Ishikawa (cell line): Measurements from ENCODE around the gene RASGRP1.

Source experiments
- CEBPB ChIP-seq: IDR thresholded peaks from 2 replicates; pipeline ENCODE4 v1.6.1; 2012
- CREB1 ChIP-seq: IDR thresholded peaks from 2 replicates; pipeline ENCODE4 v1.6.1; 2012; ENCODE audit warnings: low read depth
- EGR1 ChIP-seq: IDR thresholded peaks from 2 replicates; pipeline ENCODE4 v1.6.1; 2012
- EP300 ChIP-seq: IDR thresholded peaks from 2 replicates; pipeline ENCODE4 v1.6.1; 2012; ENCODE audit warnings: borderline replicate concordance
- FOXM1 ChIP-seq: IDR thresholded peaks from 2 replicates; pipeline ENCODE4 v1.6.1; 2012; ENCODE audit warnings: low read depth, borderline replicate concordance
- NFIC ChIP-seq: IDR thresholded peaks from 2 replicates; pipeline ENCODE4 v1.6.1; 2012
- RAD21 ChIP-seq: IDR thresholded peaks from 2 replicates; pipeline ENCODE4 v1.6.1; 2012; ENCODE audit warnings: low read depth
- TAF1 ChIP-seq: IDR thresholded peaks from 2 replicates; pipeline ENCODE4 v1.6.1; 2012; ENCODE audit warnings: low read depth, mild to moderate bottlenecking
- TCF12 ChIP-seq: IDR thresholded peaks from 2 replicates; pipeline ENCODE4 v1.6.1; 2012; ENCODE audit warnings: low read depth
- TEAD4 ChIP-seq: IDR thresholded peaks from 2 replicates; pipeline ENCODE4 v1.6.1; 2012
- YY1 ChIP-seq: IDR thresholded peaks from 2 replicates; pipeline ENCODE4 v1.6.1; 2012; ENCODE audit warnings: low read depth
- ZBTB7A ChIP-seq: IDR thresholded peaks from 2 replicates; pipeline ENCODE4 v1.6.1; 2012; ENCODE audit warnings: low read depth
- TF ChIP-seq, protein P1 (sequence below): IDR thresholded peaks from 2 replicates; pipeline ENCODE4 v1.6.1; 2012
- TF ChIP-seq, protein P2 (sequence below): IDR thresholded peaks from 2 replicates; pipeline ENCODE4 v1.6.1; 2012; ENCODE audit warnings: low read depth, mild to moderate bottlenecking
- TF ChIP-seq, protein P3 (sequence below): IDR thresholded peaks from 2 replicates; pipeline ENCODE4 v1.6.1; 2012

RASGRP1 gene

DNA sequence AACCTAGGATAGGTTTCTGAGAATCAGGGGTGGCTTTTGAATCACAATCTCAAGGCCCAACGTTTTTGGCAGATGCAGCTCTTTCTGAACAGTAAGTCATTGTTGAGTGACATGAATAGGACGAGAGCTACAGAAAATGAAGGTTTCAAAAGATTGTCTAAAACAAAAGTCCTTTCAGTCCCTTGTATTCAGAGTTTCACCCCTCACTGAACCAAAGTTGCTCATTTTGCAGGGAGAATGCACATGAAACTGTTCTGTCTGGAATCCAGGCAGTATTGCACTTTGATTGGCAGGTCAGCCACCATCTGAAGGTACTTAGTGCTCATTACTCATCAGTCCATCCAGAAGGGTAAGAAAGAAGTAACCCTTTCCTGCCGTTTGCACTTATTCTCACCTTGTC lies 24.1 kb upstream of the RASGRP1 start:
- no peak for TF ChIP-seq ZBTB7A
- no peak for TF ChIP-seq TCF12

DNA sequence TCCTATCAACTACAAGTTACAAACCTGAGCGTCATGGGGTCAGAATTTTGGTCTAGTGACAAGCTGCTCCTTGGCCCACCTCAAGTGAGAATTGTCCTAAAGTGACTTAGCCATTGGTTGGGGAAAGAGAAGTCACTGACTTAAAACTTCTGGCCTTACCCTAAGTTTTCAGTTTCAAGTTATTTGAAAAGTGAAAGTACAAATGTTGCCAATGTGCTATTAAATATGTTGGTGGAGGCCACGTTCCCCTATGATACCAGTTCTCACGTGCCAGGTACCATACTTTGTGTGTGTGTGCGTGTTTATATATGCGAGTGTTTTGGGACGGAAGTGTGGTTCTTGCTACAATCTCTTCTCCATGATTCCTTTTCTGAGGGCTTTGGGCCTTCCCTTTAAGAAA lies 22.6 kb upstream of the RASGRP1 start:
- TF ChIP-seq, protein P1, sequence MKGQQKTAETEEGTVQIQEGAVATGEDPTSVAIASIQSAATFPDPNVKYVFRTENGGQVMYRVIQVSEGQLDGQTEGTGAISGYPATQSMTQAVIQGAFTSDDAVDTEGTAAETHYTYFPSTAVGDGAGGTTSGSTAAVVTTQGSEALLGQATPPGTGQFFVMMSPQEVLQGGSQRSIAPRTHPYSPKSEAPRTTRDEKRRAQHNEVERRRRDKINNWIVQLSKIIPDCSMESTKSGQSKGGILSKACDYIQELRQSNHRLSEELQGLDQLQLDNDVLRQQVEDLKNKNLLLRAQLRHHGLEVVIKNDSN, result no peak
- TF ChIP-seq FOXM1, result no peak
- no peak for TF ChIP-seq TCF12
- TF ChIP-seq NFIC, result no peak
- TF ChIP-seq TEAD4, result no peak
- TF ChIP-seq, protein P2, sequence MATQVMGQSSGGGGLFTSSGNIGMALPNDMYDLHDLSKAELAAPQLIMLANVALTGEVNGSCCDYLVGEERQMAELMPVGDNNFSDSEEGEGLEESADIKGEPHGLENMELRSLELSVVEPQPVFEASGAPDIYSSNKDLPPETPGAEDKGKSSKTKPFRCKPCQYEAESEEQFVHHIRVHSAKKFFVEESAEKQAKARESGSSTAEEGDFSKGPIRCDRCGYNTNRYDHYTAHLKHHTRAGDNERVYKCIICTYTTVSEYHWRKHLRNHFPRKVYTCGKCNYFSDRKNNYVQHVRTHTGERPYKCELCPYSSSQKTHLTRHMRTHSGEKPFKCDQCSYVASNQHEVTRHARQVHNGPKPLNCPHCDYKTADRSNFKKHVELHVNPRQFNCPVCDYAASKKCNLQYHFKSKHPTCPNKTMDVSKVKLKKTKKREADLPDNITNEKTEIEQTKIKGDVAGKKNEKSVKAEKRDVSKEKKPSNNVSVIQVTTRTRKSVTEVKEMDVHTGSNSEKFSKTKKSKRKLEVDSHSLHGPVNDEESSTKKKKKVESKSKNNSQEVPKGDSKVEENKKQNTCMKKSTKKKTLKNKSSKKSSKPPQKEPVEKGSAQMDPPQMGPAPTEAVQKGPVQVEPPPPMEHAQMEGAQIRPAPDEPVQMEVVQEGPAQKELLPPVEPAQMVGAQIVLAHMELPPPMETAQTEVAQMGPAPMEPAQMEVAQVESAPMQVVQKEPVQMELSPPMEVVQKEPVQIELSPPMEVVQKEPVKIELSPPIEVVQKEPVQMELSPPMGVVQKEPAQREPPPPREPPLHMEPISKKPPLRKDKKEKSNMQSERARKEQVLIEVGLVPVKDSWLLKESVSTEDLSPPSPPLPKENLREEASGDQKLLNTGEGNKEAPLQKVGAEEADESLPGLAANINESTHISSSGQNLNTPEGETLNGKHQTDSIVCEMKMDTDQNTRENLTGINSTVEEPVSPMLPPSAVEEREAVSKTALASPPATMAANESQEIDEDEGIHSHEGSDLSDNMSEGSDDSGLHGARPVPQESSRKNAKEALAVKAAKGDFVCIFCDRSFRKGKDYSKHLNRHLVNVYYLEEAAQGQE, result no peak

DNA sequence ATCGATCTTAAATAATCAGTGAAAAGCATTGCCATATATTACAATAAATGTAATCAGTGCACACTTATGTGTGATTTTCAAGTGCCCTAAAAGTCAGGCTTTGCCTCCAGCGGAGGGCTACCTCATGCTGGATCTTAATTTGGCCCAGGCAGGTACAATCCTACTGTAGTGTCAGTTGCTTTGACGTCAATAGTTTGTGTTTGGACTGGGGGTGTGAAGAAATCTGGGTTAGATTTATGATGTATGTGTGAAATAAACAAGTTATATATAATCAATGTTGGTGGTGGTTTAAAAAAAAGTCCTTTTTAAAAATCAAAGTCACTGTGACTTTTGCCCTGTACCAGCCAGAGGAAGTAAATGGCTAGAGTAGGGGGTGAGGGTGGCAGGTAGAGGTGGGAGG lies 14.0 kb upstream of the RASGRP1 start:
- no peak for TF ChIP-seq TEAD4
- no peak for TF ChIP-seq RAD21
- no peak for TF ChIP-seq TAF1
- TF ChIP-seq, protein P2, result no peak

DNA sequence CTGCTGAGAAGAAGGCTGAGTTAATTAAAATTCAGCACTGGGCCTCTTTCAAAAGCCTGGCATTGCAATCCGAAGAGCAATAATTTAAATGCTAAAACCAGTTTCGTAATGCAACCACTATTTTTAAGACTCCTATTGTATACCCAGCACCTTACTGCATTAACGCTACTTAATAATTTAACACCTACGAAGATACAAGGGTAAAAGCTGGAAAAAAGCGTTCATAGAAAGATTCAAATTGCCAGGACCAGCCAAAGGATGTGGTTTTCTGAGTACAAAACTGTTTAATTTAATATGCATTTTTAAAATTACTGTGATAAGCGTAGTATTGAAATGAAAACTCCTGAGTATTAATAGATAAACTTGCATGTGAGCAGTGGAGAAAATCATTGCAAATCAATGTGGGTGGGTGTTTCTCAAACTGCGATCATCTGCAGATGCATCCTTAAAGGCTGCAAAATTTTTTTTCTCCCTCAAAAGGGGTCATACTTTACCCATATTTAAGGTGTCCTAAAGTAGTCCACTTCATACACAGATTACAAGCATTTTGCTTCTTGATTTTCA lies 12.9 kb upstream of the RASGRP1 start:
- TF ChIP-seq, protein P3, sequence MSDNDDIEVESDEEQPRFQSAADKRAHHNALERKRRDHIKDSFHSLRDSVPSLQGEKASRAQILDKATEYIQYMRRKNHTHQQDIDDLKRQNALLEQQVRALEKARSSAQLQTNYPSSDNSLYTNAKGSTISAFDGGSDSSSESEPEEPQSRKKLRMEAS, result no peak
- TF ChIP-seq CEBPB (no peak), ZBTB7A (no peak)

DNA sequence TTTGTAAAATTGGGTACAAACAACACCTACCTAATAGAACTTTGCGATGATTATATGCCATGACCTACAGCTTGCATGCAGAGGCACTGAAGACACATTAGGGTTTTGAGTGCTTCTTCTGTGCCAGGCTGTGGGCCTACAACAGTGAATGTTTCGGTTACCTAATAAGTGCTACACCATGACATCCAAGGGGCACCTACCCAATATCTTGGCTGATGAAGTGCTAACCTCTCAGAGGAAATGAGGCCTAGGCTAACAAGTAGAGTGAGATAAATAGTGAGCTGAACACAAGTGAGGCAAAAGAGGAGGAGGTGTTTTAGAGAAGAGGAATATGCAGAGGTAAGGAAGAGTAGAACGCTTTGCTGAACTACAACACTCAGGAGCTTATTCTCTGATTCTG lies 12.2 kb upstream of the RASGRP1 start:
- TF ChIP-seq, protein P3, result no peak
- TF ChIP-seq TAF1, result no peak
- no peak for TF ChIP-seq CREB1
- TF ChIP-seq RAD21, result no peak
- no peak for TF ChIP-seq FOXM1
- no peak for TF ChIP-seq ZBTB7A
- TF ChIP-seq TEAD4, result no peak
- TF ChIP-seq EGR1, result no peak
- no peak for TF ChIP-seq TCF12
- TF ChIP-seq EP300, result no peak
- TF ChIP-seq, protein P2, result no peak
- no peak for TF ChIP-seq NFIC
- TF ChIP-seq, protein P1, result no peak
- TF ChIP-seq CEBPB, result no peak
- TF ChIP-seq YY1, result no peak

DNA sequence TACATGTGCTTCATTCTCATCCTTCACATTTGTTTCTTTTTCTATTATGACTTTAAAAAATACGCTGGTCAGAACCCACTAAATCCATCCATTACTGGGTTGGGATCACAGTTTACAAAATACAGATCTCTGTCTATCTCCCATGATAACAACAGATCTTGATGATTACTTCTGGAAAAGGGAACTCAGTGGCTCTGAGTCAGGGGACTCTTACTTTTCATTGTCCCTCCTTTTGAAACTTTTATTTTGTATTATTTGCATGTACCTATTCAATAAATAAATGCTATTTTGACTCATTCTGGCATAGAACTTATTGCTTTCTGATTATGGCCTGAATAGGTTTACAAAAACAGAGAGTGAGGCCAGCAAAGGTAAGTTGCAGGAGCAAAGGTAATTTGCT lies 11.6 kb upstream of the RASGRP1 start:
- TF ChIP-seq FOXM1, result no peak
- no peak for TF ChIP-seq CREB1
- no peak for TF ChIP-seq TCF12
- no peak for TF ChIP-seq EGR1
- TF ChIP-seq, protein P3, result no peak
- TF ChIP-seq NFIC, result no peak
- TF ChIP-seq TEAD4, result no peak
- no peak for TF ChIP-seq TAF1
- no peak for TF ChIP-seq ZBTB7A
- TF ChIP-seq YY1, result no peak
- no peak for TF ChIP-seq EP300
- TF ChIP-seq CEBPB, result no peak
- TF ChIP-seq RAD21, result no peak
- TF ChIP-seq, protein P2, result no peak
- TF ChIP-seq, protein P1, result no peak
